Measurements from ENCODE around the gene PPCDC. TPM values are rescaled to one million over a fixed set of nuclear protein-coding genes. Genes with fewer than 3 reads are reported as not detected.

Gene PPCDC
- total and polyA plus RNA-seq, 10 of the 15 experiments (the other 5 are each of a cell fraction or from before 2014, with no cell fraction given), result 32.5 to 135 (median 55.0) TPM

GRCh38 chr15:74995182-74995778 is 28.1 kb upstream of the PPCDC start, which contains the start of gene SCAMP5 (continued):
- TF ChIP-seq PKNOX1 (IDR thresholded peaks at IDR 0.05) (peak; percentile 62; the same call in 1 of the 2 replicates), MXI1 (IDR thresholded peaks at IDR 0.05; ENCODE audit: low read depth, low read length) (peak; percentile 79), IRF5 (IDR thresholded peaks at IDR 0.05; ENCODE audit: borderline replicate concordance) (peak; percentile 75), NFIC (IDR thresholded peaks at IDR 0.05; ENCODE audit: low read depth, low read length) (no peak), YY1 (IDR thresholded peaks at IDR 0.05; ENCODE audit: low read depth, low read length) (peak; percentile 53), CBFB (IDR thresholded peaks at IDR 0.05; ENCODE audit: low read depth) (peak; percentile 85), RCOR1 (conservative IDR thresholded peaks at IDR 0.05; ENCODE audit: low read depth, low read length) (peak; percentile 99), SRF (IDR thresholded peaks at IDR 0.05; ENCODE audit: low read depth in 2 of 2, low read length in 2 of 2) (no peak), POLR2A (IDR thresholded peaks at IDR 0.05; ENCODE audit: low read depth, low read length) (peak; percentile 59; the same call in 1 of the 2 replicates), IKZF1 (conservative IDR thresholded peaks at IDR 0.05) (0 out of 2 replicates have a peak, but pooled peaks have one; percentile 22)

Data from GM12878 (cell line).